Prostate gland (tissue), 2 donors: ENCODE results near the gene MAP3K20. TPM values are rescaled to one million over a fixed set of nuclear protein-coding genes. Genes with fewer than 3 reads are reported as not detected.

ENCODE experiments used
- DNase-seq: peaks from one replicate; pipeline ENCODE4 v3.0.0-alpha.2; 2019; ENCODE audit warnings: low spot score
- H3K27ac ChIP-seq, 2 donors: fragments of 200-600 bp; sonication (generic); 2 replicates each; pipeline ENCODE4 v1.5.1; 2017 to 2019
- H3K27me3 ChIP-seq: fragments of 200-600 bp; sonication (generic); replicated peaks from 2 replicates; pipeline ENCODE4 v1.5.1; 2019; ENCODE audit not compliant: insufficient read depth
- H3K36me3 ChIP-seq, 2 donors: fragments of 200-600 bp; sonication (generic); 1 replicate in 1 of 2; 2 replicates in 1 of 2; pipeline versions ENCODE4 v1.5.1 to v1.8.1; 2017 to 2019
- H3K4me1 ChIP-seq: fragments of 200-600 bp; sonication (generic); replicated peaks from 2 replicates; pipeline ENCODE4 v1.5.1; 2019
- H3K4me3 ChIP-seq, 2 donors: fragments of 200-600 bp; sonication (generic); 2 replicates each; pipeline ENCODE4 v1.5.1; 2017 to 2019
- H3K9me3 ChIP-seq: fragments of 200-600 bp; sonication (generic); 2 replicates; pipeline ENCODE4 v1.5.1; 2017
- POLR2A ChIP-seq: fragments of 450-650 bp; IDR thresholded peaks from one replicate; pipeline ENCODE4 v1.6.1; 2016; ENCODE audit warnings: antibody characterized with exemption, mild to moderate bottlenecking
- POLR2AphosphoS5 ChIP-seq: sonication (generic); formaldehyde crosslinking; IDR thresholded peaks from one replicate; pipeline ENCODE4 v1.6.1; 2017; ENCODE audit warnings: antibody characterized with exemption
- WGBS: methylation state at CpG from one replicate; pipeline ENCODE4 v1.1.5; 2018; 5-methylcytosine and 5-hydroxymethylcytosine counted together
- intact Hi-C: fragments of 100-400 bp; cut with DNase I; formaldehyde crosslinking; loops from one replicate; pipeline ENCODE4 v1.14.2; 2022
- total RNA-seq, 2 donors: library from RNA; depleted of rRNA; stranded (reverse); fragments of >200 nt; gene quantifications; one replicate each; pipeline ENCODE4 v1.1.0, GENCODE V29; 2016
- TF ChIP-seq, protein P1 (sequence below), 4 experiments: fragments of 200-600 bp in 2 of 4; fragments of 450-650 bp in 2 of 4; sonication (generic) in 2 of 4; IDR thresholded peaks; 1 replicate in 3 of 4; 2 replicates in 1 of 4; pipeline ENCODE4 v1.5.1; 2016 to 2019; ENCODE audit warnings: antibody characterized with exemption in 4 of 4, mild to moderate bottlenecking in 2 of 4, moderate library complexity in 2 of 4

Gene MAP3K20
- total RNA-seq, 2 donors from 2014 or later: 28.9 to 48.8 TPM

DNA sequence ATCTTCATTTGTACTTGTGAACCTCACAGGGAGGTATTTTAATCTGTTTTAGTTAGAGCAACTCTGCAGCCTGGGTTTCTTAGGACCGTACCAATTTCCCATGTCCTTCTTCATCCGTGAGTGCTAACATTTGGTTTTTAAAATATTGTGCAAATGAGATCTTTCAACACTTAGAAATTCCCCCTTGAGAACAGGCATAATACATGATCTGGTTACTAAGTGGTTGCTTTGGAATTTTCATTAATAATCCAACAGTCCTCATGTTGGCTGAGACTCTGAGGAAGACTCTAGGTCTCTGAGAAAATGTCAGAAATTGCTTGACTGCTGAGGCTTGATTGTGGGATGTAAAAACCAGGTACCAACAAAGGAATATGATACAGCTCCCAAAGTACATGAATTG, 153.4 kb downstream of the MAP3K20 start:
- WGBS: 90% methylated on average over 2 of the region's 2 CpGs
- intact Hi-C loops: no loop called here
- TF ChIP-seq, protein P1, sequence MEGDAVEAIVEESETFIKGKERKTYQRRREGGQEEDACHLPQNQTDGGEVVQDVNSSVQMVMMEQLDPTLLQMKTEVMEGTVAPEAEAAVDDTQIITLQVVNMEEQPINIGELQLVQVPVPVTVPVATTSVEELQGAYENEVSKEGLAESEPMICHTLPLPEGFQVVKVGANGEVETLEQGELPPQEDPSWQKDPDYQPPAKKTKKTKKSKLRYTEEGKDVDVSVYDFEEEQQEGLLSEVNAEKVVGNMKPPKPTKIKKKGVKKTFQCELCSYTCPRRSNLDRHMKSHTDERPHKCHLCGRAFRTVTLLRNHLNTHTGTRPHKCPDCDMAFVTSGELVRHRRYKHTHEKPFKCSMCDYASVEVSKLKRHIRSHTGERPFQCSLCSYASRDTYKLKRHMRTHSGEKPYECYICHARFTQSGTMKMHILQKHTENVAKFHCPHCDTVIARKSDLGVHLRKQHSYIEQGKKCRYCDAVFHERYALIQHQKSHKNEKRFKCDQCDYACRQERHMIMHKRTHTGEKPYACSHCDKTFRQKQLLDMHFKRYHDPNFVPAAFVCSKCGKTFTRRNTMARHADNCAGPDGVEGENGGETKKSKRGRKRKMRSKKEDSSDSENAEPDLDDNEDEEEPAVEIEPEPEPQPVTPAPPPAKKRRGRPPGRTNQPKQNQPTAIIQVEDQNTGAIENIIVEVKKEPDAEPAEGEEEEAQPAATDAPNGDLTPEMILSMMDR (IDR thresholded peaks at IDR 0.05): no peak
- TF ChIP-seq POLR2AphosphoS5: no peak
- no peak for TF ChIP-seq POLR2A

DNA sequence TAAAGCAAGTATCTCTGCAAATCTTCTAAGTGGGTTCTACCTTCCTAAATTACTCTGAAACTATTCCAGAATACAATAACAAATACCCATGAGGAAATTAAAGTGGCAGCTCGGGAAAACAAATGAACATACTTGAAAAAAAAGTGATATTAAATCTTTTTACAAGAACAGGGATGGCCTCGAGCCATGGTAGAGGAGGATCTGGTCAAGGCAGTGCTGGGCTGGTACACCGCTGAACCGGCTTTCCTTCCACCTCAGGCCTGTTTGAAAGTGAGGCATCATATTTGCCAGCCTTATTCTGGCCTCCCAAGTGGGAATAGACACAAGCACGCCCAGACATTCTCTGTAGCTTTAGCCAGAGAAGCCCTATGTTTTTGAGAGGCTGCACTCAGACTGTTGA, 154.5 kb downstream of the MAP3K20 start:
- H3K9me3 ChIP-seq: no peaks in the 10 kb centered on the region
- H3K36me3 ChIP-seq: no peaks in the 10 kb centered on the region
- TF ChIP-seq POLR2A (no peak), POLR2AphosphoS5 (peak; percentile 63)
- WGBS: 49% methylated on average over 5 of the region's 5 CpGs
- no peak overlapping the region for H3K4me3 ChIP-seq
- H3K4me1 ChIP-seq: no peaks in the 10 kb centered on the region
- intact Hi-C loops: no loop called here
- no peaks in the 10 kb centered on the region for H3K27me3 ChIP-seq
- no peak overlapping the region for H3K27ac ChIP-seq
- peak; percentile 81 for DNase-seq

More for the DNA sequence above, 153.4 kb downstream of the MAP3K20 start:
- H3K4me3 ChIP-seq: no peak overlapping the region
- no peaks in the 10 kb centered on the region for H3K4me1 ChIP-seq
- no peaks in the 10 kb centered on the region for H3K27me3 ChIP-seq
- H3K36me3 ChIP-seq: no peaks in the 10 kb centered on the region
- no peak for DNase-seq
- H3K9me3 ChIP-seq: no peaks in the 10 kb centered on the region
- no peak overlapping the region for H3K27ac ChIP-seq

DNA sequence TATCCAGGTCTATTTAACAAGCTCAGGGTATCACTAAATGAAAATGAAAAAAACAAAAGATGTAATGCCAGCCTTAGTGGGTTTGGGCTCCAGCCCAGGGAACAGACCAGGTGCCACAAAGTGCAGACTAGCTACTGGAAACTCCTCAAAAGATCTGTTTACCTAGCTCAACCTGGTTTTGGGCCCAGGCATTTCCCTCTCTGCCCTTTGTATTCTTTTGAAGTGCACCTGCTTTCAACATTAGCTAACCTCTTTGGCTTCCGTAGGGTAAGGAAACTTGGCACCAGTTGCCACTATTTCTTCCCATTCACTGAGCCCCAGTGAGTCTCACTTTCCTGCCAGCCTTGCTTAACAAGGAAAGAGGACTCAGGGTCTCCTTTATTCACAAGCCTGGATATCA, 155.4 kb downstream of the MAP3K20 start:
- TF ChIP-seq, protein P1 (IDR thresholded peaks at IDR 0.05): no peak
- TF ChIP-seq POLR2AphosphoS5 (peak; percentile 77), POLR2A (no peak)

DNA sequence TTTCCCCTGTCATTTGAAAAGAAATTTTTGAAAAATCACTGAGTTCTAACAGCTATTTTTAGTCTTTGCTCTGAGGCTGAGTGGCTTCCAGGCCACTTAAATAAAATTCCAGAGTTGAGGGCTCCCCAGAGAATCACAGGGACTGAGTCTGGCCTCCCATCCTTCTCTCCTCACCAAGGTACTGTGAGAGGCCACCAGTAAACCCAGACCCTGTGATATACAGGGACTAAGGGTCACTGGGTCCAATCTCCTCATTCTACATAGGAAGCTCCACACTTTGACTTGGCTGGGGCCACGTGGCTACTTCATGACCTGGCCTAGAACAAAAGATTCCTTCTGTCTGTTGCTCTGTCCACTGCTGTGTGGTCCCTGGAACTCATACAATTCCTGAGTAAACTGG, 155.8 kb downstream of the MAP3K20 start:
- no peaks in the 10 kb centered on the region for H3K4me1 ChIP-seq
- WGBS: 60% methylated on average over 1 of the region's 1 CpG
- intact Hi-C loops: no loop called here
- no peaks in the 10 kb centered on the region for H3K27me3 ChIP-seq
- no peak overlapping the region for H3K4me3 ChIP-seq
- H3K9me3 ChIP-seq: no peaks in the 10 kb centered on the region
- no peaks in the 10 kb centered on the region for H3K36me3 ChIP-seq
- H3K27ac ChIP-seq: peak overlapping the region; percentile 17 to 24
- DNase-seq: no peak
- TF ChIP-seq POLR2A: no peak

More for the DNA sequence above, 155.4 kb downstream of the MAP3K20 start:
- H3K4me3 ChIP-seq: no peak overlapping the region
- no peaks in the 10 kb centered on the region for H3K27me3 ChIP-seq
- intact Hi-C loops: no loop called here
- H3K9me3 ChIP-seq: no peaks in the 10 kb centered on the region
- no peaks in the 10 kb centered on the region for H3K36me3 ChIP-seq
- no peaks in the 10 kb centered on the region for H3K4me1 ChIP-seq
- WGBS: 21% methylated on average over 1 of the region's 1 CpG
- H3K27ac ChIP-seq: peak overlapping the region; percentile 17 to 24
- DNase-seq: peak; percentile 87

DNA sequence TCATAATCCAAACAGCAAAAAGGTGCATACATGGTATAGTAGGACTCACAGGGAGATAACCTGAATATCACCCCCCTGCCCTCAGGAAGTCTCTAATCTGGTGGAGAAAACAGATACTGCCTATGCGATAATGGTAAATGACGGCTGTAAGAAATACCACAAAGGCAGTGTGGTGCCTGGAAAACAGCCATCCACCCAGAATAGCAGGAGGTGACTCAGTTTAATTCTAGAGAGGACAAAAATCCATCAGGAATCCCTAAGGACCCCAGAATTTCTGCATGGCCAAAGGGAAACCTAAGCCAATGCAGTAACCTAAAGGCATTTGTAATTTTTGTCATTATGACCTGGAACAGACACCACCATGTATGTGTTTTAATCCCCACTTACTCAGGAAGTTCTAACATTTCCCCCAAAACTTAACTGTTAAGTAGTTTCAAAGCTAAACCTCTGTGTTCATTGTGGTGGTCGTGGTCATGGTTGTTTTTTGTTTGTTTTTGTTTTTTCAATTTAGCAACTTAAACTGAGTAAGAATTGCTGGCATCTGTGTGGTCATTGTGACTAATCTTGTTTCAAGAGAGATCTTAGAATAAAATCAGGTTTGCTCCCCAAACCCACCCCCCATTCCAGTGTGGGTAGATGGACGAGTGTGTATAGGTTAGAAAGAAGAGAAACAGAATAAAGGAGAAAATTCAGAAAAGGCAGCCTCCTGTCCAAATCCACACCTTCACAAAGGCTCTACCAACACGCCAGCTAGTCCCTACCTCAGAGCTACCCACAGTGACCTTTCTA, 157.5 kb downstream of the MAP3K20 start:
- H3K4me3 ChIP-seq: no peak overlapping the region
- H3K4me1 ChIP-seq: no peaks in the 10 kb centered on the region
- TF ChIP-seq, protein P1 (IDR thresholded peaks at IDR 0.05): no peak
- no peak for TF ChIP-seq POLR2A
- no peak for TF ChIP-seq POLR2AphosphoS5
- H3K27ac ChIP-seq: no peak overlapping the region
- no peaks in the 10 kb centered on the region for H3K36me3 ChIP-seq
- WGBS: 99% methylated on average over 5 of the region's 5 CpGs
- no peaks in the 10 kb centered on the region for H3K9me3 ChIP-seq
- no peak for DNase-seq
- intact Hi-C loops: no loop called here
- H3K27me3 ChIP-seq: no peaks in the 10 kb centered on the region
